Renal cortical epithelial cell (primary cell): Measurements from ENCODE around the gene PAPSS1. TPM values are rescaled to one million over a fixed set of nuclear protein-coding genes. Genes with fewer than 3 reads are reported as not detected.

ENCODE experiments used
- total RNA-seq: library from RNA; depleted of rRNA; stranded (reverse); fragments of >200 nt; gene quantifications from 2 replicates; pipeline ENCODE4 v1.2.3, GENCODE V29; 2014

The PAPSS1 gene
- total RNA-seq, 1 donor from 2014 or later, result 123 TPM

Other genes starting within 250 kb of the PAPSS1 start
- 223 and 244 TPM in 2 replicates for gene SGMS2, start 104.7 kb upstream of the PAPSS1 start, total RNA-seq
- gene CYP2U1, start 211.3 kb upstream of the PAPSS1 start, total RNA-seq, result 11.8 and 12.2 TPM in 2 replicates